Skeletal muscle satellite cell (primary cell): ENCODE data around the gene PLXND1.

Experiments
- H3K27me3 ChIP-seq: 2 replicates; pipeline ENCODE4 v1.7.0; 2013; ENCODE audit warnings: low read length; ENCODE audit not compliant: control insufficient read depth, insufficient read depth
- H3K36me3 ChIP-seq: 2 replicates; pipeline ENCODE4 v1.7.0; 2013; ENCODE audit warnings: mild to moderate bottlenecking, control low read depth, low read length; ENCODE audit not compliant: insufficient read depth
- H3K4me1 ChIP-seq: 2 replicates; pipeline ENCODE4 v1.7.0; 2013; ENCODE audit warnings: low read length; ENCODE audit not compliant: control insufficient read depth, insufficient read depth
- H3K4me2 ChIP-seq: 2 replicates; pipeline ENCODE4 v1.7.0; 2013; ENCODE audit warnings: mild to moderate bottlenecking, low read length
- H3K4me3 ChIP-seq: 2 replicates; pipeline ENCODE4 v1.7.0; 2013; ENCODE audit warnings: low read length
- H3K9ac ChIP-seq: 2 replicates; pipeline ENCODE4 v1.7.0; 2013; ENCODE audit warnings: mild to moderate bottlenecking, low read depth, low read length, moderate library complexity
- H3K9me3 ChIP-seq: replicated peaks from 2 replicates; pipeline ENCODE4 v1.7.0; 2013; ENCODE audit warnings: mild to moderate bottlenecking, control low read depth, low read length

PLXND1 gene

GRCh38 chr3:129610276-129610675 is 3.8 kb upstream of the PLXND1 start:
- no peaks in the 10 kb centered on the region for H3K9me3 ChIP-seq
- no peaks in the 10 kb centered on the region for H3K36me3 ChIP-seq
- peaks cover 53% of the 10 kb centered on the region for H3K4me1 ChIP-seq
- H3K4me2 ChIP-seq: no peak overlapping the region
- no peak overlapping the region for H3K9ac ChIP-seq
- no peaks in the 10 kb centered on the region for H3K27me3 ChIP-seq
- H3K4me3 ChIP-seq: no peak overlapping the region

DNA sequence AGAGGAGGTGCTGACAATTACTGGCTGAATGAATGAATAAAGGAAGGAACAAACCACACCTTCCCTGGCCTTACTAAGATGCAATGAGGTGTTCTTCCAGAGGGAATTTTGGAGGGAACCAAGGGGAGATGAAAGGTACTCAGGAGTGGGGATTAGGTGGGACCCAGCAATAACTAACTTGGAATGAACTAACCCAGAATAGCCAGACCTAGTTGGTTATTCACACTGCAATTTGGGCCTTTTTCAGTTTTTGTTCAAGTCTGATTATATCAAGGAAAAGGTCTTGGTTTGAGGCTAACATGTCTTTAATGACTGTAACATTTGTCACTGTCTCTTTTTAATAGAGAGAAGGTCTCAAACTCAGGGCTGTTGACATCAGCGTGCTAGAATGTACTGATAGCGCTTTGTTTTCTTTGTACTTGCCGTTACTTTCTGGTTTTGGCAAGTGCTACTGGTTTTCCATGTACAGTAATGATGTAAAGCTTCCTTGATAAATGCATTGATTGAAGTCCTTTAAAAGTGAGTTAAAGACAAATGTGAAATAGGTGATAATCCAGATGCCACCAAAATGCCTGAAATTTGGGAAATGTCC is 3.2 kb upstream of the PLXND1 start:
- no peak overlapping the region for H3K4me2 ChIP-seq
- no peaks in the 10 kb centered on the region for H3K27me3 ChIP-seq
- no peaks in the 10 kb centered on the region for H3K36me3 ChIP-seq
- H3K4me1 ChIP-seq: peaks cover 56% of the 10 kb centered on the region
- H3K9ac ChIP-seq: no peak overlapping the region
- H3K4me3 ChIP-seq: no peak overlapping the region
- H3K9me3 ChIP-seq: no peaks in the 10 kb centered on the region

DNA sequence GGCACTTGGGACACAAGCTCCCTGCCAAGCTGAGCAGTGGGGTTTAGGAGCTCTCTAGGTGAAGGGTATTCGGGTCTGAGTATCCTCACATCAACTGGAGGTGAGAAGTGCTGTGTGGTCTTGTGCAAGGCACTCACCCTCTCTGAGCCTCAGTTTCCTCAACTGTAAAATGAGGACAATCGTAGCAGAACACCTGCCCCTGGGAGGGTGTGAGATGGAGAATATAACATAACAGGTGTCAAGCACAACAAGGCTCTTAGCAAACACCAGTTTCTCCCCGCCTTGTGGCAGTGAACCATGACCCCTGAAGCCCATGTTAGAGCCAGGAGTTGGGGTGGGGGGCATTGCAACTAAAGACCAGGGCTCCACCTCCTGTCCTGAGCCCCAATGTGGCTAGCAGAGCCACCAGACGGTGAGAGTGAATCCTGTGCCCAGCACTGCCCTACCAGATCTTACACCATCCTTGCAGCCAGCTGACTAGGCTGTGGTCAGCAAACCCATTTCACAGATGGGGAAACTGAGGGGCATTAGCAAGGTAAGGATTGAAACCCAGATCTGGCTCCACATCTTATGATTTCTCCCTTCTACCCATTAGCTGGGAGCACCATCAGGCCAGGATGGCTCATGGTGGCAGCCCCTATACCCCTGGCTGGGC is 2.6 kb upstream of the PLXND1 start:
- H3K4me2 ChIP-seq: no peak overlapping the region
- H3K4me3 ChIP-seq: no peak overlapping the region
- no peaks in the 10 kb centered on the region for H3K27me3 ChIP-seq
- no peaks in the 10 kb centered on the region for H3K36me3 ChIP-seq
- H3K9me3 ChIP-seq: no peaks in the 10 kb centered on the region
- H3K4me1 ChIP-seq: peaks cover 62% of the 10 kb centered on the region
- no peak overlapping the region for H3K9ac ChIP-seq

DNA sequence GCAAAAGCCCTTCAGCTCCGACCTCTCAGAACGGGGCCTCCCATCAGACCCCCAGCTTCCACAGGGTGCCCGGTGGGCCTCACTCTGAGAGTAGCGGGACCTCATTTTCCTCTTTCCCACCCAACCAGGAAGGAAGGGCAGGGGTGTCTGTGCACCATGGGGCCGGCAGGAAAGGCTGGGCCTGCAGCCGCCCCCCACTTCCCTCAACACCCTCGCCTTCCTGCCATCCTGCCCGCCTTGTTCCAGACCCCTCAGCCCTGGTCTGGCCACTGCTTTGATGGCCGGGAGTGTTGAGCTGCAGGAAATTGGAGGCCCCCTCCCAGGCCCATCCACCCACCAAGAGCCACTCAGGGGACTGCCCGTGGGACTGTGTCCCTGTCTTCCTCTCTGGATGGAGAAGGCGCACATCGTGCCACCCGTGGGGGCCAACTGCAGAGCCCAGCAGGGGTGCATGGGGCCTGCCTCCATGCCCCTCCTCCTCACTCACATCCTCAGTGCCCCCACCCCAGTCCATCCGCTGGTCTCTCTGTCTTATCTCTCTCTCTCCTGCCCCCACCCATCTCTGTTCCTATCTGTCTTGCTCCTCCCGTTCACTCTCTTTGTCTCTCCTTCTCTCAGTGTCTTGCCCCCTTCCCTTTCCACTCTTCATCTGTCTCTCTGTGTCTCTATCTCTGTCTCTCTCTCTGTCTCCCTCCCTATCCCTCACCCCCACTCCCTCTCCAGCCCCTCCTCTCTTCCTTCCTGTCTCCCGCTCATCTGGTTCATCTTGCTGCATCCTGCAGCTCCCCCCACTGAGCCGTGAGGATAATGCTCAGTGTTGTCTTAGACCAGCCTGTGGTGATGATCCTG is 1.8 kb upstream of the PLXND1 start:
- H3K4me2 ChIP-seq: no peak overlapping the region
- H3K9me3 ChIP-seq: no peaks in the 10 kb centered on the region
- peaks cover 69% of the 10 kb centered on the region for H3K4me1 ChIP-seq
- H3K27me3 ChIP-seq: no peaks in the 10 kb centered on the region
- peak overlapping the region; percentile 77 for H3K9ac ChIP-seq
- no peaks in the 10 kb centered on the region for H3K36me3 ChIP-seq
- H3K4me3 ChIP-seq: no peak overlapping the region

- peak overlapping the region; percentile 77 for H3K9ac ChIP-seq
- peak overlapping the region; percentile 78 for H3K4me2 ChIP-seq
- no peaks in the 10 kb centered on the region for H3K9me3 ChIP-seq
- H3K27me3 ChIP-seq: no peaks in the 10 kb centered on the region
- peaks cover 74% of the 10 kb centered on the region for H3K4me1 ChIP-seq
- peak overlapping the region; percentile 68 for H3K4me3 ChIP-seq
- no peaks in the 10 kb centered on the region for H3K36me3 ChIP-seq
These were observed 1.1 kb upstream of the PLXND1 start for GRCh38 chr3:129607391-129608068.

DNA sequence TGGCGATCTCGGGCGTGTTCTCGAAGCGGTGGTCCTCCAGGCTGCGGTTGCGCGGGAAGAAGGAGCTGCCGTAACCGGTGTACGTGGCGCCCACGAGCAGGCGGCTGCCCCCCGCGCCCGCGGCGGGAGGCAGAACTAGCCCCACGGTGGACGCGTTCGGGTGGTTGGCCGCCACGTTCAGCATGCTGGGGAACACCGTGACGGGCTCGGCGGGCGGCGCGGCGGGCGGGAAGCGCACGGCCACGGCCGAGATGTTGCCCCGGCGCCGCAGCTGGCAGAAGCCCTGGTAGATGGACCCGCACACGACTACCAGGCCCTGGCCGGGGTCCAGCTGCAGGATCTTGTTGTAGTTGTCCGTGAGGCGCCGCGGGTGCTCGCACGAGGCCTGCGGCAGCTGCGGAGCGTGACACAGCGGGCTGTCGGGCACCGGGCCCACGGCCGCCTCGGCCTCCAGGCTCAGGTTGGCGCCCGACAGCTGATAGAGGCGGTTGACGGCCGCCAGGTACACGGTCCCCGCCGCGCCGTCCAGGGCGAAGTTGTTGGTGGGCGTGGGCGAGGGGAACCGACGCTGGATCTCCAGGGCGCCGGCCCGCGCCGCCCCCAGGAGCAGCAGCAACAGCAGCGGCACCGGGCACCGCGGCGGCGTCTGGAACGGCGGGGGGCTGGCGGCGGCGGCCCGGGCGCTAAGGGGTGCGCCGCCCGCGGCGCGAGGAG is 397 bp downstream of the PLXND1 start:
- peak overlapping the region; percentile 75 for H3K9ac ChIP-seq
- no peaks in the 10 kb centered on the region for H3K9me3 ChIP-seq
- peak overlapping the region; percentile 98 for H3K4me2 ChIP-seq
- H3K4me3 ChIP-seq: peak overlapping the region; percentile 89
- no peaks in the 10 kb centered on the region for H3K27me3 ChIP-seq
- H3K36me3 ChIP-seq: peaks cover 3% of the 10 kb centered on the region
- H3K4me1 ChIP-seq: peaks cover 69% of the 10 kb centered on the region

GRCh38 chr3:129605203-129605921 is 1.1 kb downstream of the PLXND1 start:
- Histone ChIP-seq H3K4me1 (peaks cover 72% of the 10 kb centered on the region), H3K27me3 (no peaks in the 10 kb centered on the region), H3K4me3 (peak overlapping the region; percentile 89), H3K36me3 (peaks cover 3% of the 10 kb centered on the region), H3K4me2 (peak overlapping the region; percentile 98), H3K9ac (peak overlapping the region; percentile 75), H3K9me3 (no peaks in the 10 kb centered on the region)

GRCh38 chr3:129604767-129605166 is 1.7 kb downstream of the PLXND1 start:
- peak overlapping the region; percentile 57 for H3K9ac ChIP-seq
- peak overlapping the region; percentile 89 for H3K4me3 ChIP-seq
- peak overlapping the region; percentile 98 for H3K4me2 ChIP-seq
- H3K9me3 ChIP-seq: no peaks in the 10 kb centered on the region
- peaks cover 3% of the 10 kb centered on the region for H3K36me3 ChIP-seq
- H3K27me3 ChIP-seq: no peaks in the 10 kb centered on the region
- H3K4me1 ChIP-seq: peaks cover 72% of the 10 kb centered on the region

DNA sequence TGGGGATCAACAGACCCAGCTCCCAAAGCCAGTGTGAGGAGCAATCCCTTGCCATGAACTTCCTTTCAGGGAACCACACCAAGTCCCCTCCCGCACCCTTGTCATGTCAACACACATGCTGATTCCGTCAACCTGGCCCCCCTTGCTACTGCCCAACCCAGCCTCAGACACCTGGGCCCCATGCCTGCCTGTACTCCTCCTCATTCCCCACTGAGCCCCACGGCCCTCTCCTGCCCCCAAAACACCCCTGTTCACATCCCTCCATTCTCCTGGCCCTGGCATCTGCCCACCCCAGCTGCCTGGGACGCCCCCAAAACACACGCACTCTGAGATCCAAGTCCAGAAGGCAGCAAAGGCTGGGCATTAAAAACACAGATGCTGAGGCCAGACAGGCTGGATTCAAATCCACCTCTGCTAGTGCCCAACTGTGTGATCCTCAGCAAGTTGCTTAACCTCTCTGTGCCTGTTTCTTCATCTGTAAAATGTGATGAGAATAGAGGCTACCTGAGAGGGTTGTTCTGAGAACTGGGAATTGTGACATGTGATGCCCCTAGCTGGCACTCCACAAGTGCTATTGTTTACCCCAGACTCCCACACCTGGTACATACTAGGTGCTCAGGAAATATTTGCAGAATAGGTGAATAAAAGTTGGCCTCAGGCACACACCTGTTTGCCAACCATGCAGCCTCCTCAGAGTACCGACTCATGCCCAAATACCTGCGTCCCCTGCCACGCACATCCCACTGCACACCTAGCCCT is 2.3 kb downstream of the PLXND1 start:
- Histone ChIP-seq H3K9ac (peak overlapping the region; percentile 73), H3K36me3 (peaks cover 3% of the 10 kb centered on the region), H3K27me3 (no peaks in the 10 kb centered on the region), H3K4me3 (peak overlapping the region; percentile 89), H3K4me2 (peak overlapping the region; percentile 98), H3K9me3 (no peaks in the 10 kb centered on the region), H3K4me1 (peaks cover 72% of the 10 kb centered on the region)

- Histone ChIP-seq H3K4me1 (peaks cover 72% of the 10 kb centered on the region), H3K36me3 (peaks cover 3% of the 10 kb centered on the region), H3K27me3 (no peaks in the 10 kb centered on the region), H3K4me3 (peak overlapping the region; percentile 89), H3K4me2 (peak overlapping the region; percentile 98), H3K9me3 (no peaks in the 10 kb centered on the region), H3K9ac (peak overlapping the region; percentile 73)
These were observed 2.9 kb downstream of the PLXND1 start for GRCh38 chr3:129603561-129603942.
